HG03097 (cell line): ENCODE measurements around the gene PARN.
"Not testable (repeated sequence)": the region's sequence is repeated elsewhere in the genome, so short reads cannot be mapped to it uniquely, and the experiment has no call there.

Experiments
- ATAC-seq: cut with Tn5 transposase; IDR thresholded peaks from one replicate; pipeline ENCODE4 v1.9.1; 2021; ENCODE audit not compliant: unreplicated experiment, low FRiP score

The PARN gene

DNA sequence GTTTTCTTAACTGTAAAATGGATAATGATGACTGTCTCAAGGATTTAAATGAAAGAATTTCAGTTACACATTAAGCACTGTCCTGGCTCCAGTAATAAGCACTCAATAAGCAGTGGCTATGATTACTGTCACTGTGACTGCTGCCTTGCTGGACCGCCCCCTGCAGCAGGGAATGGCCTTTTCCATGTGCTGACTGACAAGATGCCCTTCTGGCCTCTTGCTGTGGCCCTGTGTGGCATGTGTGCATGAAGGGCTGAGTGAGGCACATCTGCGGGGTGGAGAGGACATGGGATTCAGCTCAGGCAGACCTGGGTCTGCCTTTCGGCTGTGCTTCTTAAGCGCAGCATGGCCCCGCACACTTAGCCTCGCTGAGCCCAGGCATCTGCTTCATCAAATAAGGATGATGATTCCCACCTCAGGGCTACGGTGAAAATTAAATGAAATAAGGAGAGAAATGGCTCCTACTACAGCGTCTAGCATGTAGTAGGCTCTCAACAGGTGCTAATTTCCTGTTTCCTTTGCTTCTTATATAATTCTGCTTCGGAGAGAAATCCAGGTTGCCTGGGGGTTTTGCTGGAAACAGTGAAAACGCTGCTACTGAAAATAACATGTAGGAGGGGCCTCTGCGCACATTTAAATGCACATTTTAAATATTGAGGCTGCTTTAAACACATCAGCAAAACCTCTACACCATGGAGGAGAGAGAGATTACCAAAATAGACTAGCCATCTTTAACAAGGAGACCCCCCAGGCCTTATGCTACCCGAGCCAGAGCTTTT, 183.9 kb downstream of the PARN start:
- ATAC-seq = no peak

DNA sequence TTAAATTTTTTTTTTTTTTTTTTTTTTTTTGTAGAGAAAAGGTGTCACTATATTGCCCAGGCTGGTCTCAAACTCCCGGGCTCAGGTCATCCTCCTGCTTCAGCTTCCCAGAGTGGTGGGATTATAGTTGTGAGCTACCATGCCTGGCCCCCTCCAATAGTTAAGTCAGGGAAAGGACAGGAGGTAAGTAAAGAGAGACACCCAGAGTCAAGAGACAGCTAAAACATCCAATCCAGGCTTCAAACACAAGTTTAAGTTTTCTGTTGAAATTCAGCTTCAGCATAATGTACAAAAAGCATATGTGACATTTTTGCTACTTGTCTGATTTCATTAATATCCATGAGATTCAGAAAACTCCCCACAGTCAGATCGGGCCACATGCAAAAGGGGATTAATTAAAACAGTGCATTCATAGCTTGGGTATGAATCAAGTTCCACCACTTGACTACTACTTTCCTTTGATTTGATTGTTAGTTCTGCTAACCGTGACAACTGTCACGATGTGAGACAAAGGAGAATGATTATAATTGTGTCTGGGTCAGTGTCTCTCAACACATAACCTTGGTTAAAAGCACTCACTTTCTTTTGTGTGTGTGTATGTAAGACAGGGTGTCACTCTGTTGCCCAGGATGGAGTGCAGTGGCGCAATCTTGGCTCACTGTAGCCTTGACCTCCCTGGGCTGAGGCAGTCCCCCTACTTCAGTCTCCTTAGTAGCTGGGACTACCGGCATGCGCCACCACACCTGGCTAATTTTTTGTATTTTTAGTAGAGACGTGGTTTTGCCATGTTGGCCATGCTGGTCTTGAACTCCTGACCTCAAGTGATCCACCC, 184.9 kb downstream of the PARN start:
- no peak for ATAC-seq

DNA sequence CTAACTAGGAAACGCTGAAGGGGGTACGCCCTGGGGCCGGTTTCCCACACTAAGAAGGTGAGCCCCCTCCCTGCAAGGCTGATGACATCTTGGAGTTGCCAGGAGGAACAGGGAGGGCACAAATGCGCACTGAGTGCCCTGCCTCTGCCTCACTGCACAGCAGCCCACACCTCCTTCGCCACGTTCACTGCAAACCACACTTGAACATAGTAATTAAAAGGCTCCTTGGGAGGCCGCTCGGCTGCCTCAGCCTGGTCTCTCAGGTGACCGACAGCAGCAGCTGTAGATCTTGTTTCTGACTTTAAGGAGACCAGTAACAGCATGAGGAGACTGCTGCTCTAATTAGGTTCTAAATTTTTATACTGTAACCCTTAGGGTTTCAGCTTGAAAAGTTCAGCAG, 188.5 kb downstream of the PARN start:
- ATAC-seq = not testable (repeated sequence)

DNA sequence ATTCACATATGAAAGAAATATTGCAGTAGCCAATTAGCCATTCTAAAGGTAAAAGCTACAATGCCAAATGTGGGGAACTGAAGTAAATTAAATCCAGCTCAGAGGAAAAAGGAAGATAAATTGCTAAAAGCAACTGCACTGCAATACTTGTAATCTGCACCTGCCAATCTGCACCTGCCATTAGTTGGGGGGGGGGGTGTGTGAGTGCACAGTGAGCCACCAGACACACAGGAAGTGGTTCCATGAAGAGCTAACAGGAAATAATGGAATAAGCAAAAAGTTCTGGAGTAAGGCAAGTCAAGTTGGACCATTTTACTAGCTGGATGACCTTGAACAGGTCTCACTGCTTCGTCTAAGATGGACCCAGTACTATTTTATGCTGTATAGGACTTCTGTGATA, 191.8 kb downstream of the PARN start:
- ATAC-seq = no peak

DNA sequence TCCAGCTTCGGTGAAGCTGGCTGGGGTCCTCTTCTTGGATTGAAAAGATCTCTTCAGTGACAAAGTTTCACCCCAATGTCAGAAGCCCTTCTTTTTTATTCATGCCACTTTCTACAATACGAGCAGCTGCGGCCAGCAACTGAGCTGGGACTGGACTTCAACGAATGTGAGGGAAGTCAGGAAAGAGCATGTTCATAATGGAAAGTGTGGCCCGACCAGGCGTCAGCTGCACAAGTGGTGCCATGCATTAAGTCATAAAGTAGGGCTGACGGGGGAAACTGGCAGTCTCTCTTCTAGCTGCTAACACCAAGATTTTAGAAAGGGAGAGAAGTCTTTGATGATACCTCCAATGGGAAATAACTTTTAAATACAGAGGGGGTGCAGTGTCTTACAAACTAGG, 192.6 kb downstream of the PARN start:
- no peak for ATAC-seq

DNA sequence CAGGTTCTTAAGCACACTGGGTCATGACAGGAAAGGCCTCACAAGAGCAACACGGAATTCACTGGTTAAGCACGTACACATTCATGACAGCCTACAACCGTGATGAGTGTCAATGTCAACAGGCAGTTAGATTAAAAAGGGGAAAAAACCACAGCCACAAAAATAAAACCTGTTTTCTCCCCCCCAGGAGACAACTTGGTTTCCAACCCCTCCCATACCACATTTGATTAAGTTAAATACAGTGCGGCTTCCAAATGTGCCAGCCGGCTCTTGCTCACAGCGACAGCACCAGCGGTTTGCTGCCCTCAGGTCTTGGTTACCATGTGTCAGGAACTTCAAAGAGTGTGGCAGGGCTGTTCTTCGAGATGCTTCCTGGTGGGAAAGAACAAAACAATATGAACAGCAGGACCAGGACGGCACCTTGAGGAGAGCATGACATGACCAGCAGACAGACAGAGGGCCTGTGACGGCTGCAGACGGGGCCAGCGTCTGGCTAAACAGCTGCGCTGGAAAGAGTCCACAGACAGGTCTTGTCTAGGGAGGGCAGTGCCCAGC, 193.6 kb downstream of the PARN start:
- no peak for ATAC-seq

DNA sequence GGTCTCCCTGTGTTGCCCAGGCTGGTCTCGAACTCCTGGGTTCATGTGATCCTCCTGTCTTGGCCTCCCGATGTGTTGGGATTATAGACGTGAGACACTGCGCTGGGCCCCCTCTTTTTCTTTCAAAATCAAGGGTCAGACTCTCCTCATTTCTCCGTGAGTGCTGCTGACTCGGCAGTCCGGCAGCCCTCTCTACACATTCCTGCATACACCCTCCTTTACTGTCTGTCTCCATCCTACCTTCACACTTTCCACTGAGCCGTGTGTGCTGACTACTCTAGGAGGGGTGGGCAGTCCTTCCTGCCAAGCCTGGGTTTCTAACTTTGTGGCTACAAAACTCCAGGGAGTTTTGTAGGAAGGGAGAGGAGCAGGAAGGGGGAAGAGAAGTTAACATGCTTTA, 195.2 kb downstream of the PARN start:
- ATAC-seq = no peak

DNA sequence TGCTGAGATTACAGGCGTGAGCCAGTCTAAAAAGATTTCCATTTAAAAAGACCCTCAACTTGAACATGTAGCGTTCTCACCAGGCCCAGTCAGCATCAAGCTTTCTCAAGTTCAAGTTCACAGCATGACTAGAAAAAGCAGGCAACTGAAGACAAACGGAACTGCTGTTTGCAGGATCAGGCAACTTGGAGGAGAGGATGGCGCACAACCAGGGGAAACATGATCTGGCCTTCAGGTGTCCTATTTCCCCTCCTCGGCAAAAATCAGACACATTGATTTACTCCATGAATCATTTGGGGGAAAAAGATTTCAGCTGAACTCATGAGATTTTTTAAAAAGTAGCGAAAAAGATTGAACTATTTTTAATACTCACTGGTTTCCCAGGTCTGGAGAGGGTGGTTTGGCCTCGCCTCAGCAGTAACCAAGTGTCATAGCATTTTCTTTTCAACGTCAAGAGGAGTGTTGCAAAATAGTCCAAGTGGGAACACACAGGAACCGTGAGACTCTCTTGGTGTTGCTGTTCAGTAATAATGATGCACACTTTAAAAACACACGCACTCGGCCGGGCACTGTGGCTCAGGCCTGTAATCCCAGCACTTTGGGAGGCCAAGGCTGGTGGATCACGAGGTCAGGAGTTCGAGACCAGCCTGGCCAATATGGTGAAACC, 201.0 kb downstream of the PARN start:
- ATAC-seq = not testable (repeated sequence)

DNA sequence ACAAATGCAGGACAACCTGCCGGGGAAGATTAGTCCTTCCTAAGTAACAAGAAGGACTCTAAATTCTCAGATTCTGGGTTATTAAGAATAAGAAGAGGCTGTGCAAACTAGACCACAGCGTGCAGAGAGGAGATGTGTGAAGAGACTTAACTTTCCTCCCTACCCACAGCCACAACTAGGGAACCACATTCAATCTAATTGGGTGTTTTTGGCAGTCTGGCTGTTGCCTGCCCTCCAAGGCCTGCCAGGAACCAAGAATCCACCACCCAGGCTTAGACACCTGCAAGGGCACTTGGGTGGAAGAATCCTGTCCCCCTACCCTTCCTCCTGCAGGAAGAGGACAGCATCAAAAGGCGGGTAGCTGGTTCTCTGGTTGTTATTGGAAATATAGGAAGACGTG, 202.0 kb downstream of the PARN start:
- ATAC-seq = no peak

DNA sequence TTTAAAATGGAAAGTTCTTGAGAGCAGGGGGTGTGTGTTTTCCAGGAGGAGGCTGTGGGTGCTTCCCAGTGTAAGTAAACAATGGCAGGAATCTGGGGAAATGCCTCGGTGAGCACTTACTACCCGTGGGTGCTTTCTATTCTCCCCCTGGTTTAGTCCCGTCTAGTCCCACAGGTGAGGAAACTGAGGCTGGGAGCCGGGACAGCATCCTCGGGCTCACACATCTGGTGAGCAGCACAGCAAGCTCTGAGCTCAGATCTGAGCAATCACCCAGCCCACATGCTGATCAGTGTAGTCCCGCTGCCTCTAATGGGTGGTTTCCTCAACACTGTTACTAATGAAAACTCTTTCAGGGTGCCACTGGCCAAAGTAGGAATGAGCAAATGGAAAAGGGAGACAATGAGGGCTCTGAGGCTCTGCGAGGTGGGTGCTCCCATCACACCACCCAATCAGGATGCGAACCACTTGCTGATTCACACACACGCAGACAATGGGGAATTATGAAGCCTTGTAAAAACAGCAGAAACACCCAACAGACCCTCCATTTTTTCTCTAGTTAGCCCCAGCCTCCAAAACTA, 202.6 kb downstream of the PARN start:
- no peak for ATAC-seq

DNA sequence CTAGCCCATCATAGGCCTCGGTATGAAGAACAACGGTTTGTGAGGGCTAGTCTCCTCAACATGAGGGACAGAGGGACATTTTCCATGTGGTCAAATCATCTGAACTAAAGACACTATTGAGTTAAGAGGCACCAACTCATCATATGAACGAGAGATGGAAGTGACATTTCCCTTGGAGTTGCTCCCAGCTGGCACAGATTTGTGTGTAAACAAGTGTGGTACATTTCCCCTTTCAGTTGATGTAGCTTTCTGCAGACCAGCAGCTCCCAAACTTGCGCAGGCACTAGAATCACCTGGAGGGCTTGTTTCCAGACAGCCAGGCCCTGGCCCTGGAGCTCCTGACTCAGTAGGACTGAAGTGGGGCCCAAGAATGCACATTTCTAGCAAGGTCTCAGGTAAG, 205.5 kb downstream of the PARN start:
- no peak for ATAC-seq

DNA sequence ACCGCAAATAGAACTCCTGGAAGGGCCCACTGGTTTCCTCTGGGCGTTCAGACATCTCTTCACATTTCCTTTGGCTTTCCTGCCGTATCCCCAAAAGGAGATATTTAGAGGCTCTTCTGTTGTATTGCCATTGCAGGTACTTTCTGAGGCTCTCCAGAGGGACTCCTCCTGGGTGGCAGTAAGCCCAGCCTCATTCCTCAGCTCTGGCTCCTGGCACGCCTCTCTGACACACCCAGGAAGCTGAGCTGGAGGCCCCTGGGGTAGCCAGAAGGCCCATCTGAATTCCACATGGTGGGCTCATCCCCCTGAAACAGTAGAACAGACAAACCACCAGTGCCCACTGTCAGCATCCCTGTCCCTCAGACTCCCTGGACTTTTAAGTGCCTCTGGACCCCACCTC, 206.7 kb downstream of the PARN start:
- ATAC-seq = no peak

DNA sequence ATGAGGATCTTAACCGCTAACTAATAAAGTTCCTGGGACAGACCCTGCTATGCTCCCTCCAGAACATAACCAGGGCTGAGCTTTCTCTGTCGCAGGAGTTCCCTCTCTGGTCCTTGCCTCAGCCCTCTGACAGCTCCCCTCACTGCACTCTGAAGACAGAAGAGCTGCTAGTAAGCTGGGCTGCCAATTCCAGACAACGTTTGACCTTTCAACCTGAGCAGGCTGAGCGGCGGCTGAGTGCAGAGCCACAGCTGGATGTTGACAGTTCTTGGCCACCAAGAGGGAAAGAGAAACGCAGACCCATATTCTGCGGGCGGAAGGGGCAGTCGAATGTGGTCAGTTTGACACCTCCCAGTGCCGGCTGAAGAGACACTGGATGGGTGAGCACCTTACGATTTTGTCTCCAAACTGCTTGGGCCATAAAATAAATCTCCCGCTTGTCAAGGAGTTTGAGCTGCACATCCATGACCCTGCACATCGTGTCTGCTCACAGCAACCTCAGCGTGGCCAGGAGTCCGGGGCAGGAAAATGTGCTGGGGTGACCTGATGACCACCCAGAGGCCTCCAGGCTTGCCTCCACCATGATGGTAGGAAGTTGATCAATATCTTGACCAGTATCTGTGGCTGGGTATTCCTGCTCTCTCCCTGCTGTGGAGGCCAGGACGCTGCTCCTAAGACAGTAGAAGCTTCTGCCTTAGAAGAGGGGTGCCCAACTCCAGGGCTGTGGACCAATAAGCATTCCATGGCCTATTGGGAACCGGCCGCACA, 209.2 kb downstream of the PARN start:
- no peak for ATAC-seq

DNA sequence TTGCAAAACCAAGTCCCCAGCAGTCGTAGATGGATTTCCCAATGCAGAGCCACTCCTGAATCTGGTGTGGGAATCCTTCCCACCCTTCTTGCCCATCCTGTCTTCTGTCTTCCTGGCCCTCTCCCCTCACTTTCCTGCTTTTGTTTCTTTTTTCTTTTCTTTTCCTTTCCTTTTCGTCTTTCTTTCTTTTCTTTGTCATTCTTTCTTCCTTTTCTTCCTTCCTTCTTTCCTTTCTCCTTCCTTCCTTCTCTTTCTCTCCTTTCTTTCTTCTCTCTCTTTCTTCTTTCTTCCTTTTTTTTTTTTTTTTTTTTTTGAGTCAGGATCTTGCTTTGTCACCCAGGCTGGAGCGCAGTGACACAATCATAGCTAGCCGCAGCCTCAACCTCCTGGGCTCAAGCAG, 209.8 kb downstream of the PARN start:
- ATAC-seq = not testable (repeated sequence)

DNA sequence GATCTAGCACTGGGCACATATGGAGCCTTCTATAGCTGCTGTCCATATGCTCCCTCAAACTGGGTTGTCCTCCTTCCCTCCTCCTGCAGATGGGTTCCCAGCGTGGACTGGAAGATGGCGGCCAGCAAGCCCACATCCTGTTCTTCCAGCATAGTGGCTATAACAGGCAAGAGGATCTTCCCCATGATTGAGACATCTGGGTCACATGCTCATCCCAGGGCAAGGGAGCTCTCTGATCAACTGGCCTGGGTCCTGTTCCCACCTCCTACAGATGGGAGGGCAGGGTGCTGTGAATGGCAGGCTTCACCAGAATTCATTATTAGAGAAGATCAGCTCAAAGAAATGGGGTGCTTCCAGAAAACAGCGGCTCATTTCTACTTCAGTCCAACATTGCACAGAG, 210.2 kb downstream of the PARN start:
- no peak for ATAC-seq

DNA sequence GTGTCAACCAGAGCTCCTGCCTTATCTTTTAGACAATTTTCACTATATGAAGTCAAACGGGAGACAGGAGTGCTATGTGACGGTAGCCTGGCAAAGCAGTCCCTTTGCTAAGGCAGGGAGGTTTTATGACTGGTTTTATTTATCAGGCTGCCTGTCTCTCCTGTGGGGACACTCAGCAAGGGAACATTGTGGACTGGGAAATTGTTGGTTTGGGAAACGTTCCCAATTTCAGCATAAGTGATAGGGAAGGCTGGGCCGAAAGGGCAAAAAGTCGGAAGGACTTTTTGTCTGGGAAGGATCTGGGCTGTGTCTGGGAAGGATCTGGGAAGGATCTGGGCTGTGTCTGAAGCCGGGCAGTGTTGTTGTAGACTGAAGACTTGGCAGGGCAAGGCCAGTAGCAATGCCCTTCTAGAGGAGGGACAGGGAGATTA, 211.2 kb downstream of the PARN start:
- no peak for ATAC-seq

DNA sequence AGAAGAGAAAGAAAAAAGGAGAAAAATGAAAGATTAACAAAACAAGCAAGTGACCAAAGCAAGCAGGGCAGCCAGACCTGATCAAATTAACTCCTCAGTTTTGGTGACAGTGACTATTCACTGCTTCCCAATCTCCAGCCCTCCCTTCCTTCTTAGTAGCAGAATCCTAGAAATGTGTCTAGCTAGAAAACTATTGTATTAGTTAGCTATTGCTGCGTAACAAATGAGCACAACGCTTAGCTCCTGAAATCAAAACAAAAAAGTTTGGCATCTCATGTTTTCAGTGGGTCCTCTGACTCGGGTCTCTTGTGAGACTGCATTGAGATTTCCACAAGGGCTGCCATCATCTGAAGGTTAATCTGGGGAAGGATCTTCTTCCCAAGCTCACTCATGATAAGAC, 213.9 kb downstream of the PARN start:
- ATAC-seq = no peak

DNA sequence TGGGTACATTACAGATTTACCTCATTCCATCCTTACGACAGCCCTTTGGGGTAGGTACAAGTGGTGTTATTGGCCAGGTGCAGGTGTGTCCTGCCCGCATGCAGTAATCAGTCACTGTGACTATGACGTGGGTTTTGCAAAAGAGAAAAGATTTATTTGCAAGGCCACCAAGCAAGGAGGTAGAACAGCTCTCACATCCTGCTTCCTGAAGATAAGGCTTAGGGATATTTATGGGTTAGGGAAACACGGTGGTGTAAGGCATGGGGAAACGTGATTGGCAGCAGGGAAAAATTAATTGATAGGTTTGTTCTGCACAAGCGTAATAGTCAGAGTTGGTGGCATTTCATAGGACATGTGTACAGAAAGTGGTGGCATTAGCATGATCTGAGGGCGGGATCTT, 214.8 kb downstream of the PARN start:
- no peak for ATAC-seq

DNA sequence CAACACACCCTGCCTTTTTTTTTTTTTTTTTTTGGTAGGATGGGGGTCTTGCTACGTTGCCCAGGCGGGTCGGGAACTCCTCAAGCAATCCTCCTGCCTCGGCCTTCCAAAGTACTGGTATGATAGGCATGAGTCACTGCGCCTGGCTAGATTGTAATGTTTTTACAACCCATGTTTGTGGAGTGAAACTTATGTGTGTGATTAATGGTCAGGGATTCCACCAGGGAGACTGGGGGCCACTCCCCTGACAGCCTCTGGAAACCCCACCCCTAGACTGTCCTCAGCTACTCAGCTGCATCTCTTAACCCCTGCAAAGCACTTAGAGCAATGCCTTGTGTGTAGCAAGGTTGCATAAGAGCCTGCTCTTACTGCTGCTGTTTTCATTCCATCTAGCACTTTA, 220.5 kb downstream of the PARN start:
- ATAC-seq = no peak

DNA sequence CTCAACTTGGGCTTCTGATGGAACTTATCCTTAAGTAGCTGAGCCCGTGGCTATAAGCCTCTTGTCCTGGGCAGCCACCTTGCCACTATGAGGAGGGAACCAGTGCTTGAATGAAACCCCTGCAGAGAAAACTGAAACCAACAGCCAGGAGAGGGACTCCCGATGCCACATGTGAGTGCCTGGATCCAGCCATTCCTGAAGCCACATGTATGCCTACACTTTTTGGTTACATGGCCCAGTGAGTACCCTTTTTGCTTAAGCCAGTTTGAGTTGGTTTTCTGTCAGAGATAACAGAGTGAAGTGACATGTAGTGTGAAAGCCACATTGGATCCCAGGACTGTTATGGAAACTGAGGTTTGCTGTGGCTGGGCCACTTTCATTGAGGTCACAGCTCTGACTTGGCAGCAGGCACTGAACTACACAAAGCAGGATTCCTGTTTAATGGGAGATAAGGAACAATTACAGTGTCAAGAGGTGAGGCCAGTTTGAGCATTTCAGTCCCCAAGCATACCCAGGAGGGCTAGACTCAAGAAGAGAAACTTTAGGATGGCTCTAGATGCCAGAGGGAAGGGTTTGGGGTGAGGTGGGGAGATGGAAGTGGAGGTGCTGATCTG, 222.2 kb downstream of the PARN start:
- ATAC-seq = no peak
